PC-3 (cell line): Measurements from ENCODE around the gene DYNLRB2.

Experiments used
- CTCF ChIP-seq: fragments of 300-600 bp; sonication (generic); conservative IDR thresholded peaks from 2 replicates; pipeline ENCODE4 v1.5.1; 2017; ENCODE audit warnings: antibody characterized with exemption, low read depth, mild to moderate bottlenecking, low read length
- EZH2 ChIP-seq: fragments of 300-600 bp; sonication (generic); IDR thresholded peaks from one replicate; pipeline ENCODE4 v1.6.1; 2017; ENCODE audit warnings: antibody characterized with exemption, mild to moderate bottlenecking, low read length; ENCODE audit not compliant: unreplicated experiment

- TF ChIP-seq CTCF (no peak), EZH2 (no peak)
Measured at GRCh38 chr16:80517846-80518245, 22.9 kb upstream of the DYNLRB2 start.
